Right lobe of liver (tissue), 6 donors: ENCODE measurements around the gene MARK4. TPM values are rescaled to one million over a fixed set of nuclear protein-coding genes. Genes with fewer than 3 reads are reported as not detected.
A peak's percentile ranks its signal among the peaks of the same experiment; 100 is the strongest.

Experiments
- ATAC-seq, 4 donors: fragments of 200-7000 bp; cut with Tn5 transposase; one replicate each; pipeline ENCODE4 v1.9.1; 2020; ENCODE audit warnings: mild to moderate bottlenecking in 4 of 4, moderate library complexity in 4 of 4
- DNase-seq, 3 donors: peaks; one replicate each; pipeline ENCODE4 v3.0.0-alpha.2; 2020
- H3K27ac ChIP-seq, 3 donors: fragments of 200-600 bp; one replicate each; pipeline ENCODE4 v1.8.0; 2022
- H3K27me3 ChIP-seq, 2 donors: fragments of 200-600 bp; one replicate each; pipeline ENCODE4 v1.8.0; 2022
- H3K36me3 ChIP-seq, 4 donors: fragments of 200-600 bp; sonication (generic) in 1 of 4; one replicate each; pipeline versions ENCODE4 v1.5.1 to v1.8.0; 2017 to 2022; ENCODE audit warnings: control low read depth in 1 of 4
- H3K4me1 ChIP-seq, 4 donors: fragments of 200-600 bp; sonication (generic) in 1 of 4; one replicate each; pipeline versions ENCODE4 v1.5.1 to v1.8.0; 2017 to 2022; ENCODE audit warnings: control low read depth in 1 of 4
- H3K4me3 ChIP-seq, 3 donors: fragments of 200-600 bp; one replicate each; pipeline ENCODE4 v1.8.0; 2022
- H3K9me3 ChIP-seq, 4 donors: fragments of 200-600 bp; sonication (generic) in 1 of 4; one replicate each; pipeline versions ENCODE4 v1.5.1 to v1.8.0; 2017 to 2022; ENCODE audit warnings: control low read depth in 1 of 4
- POLR2A ChIP-seq: fragments of 450-650 bp; IDR thresholded peaks from one replicate; pipeline ENCODE4 v1.6.1; 2017; ENCODE audit warnings: antibody characterized with exemption, mild to moderate bottlenecking
- WGBS: methylation state at CpG from one replicate; pipeline ENCODE4 v1.1.6; 2018; ENCODE audit warnings: low coverage, low lambda C conversion rate; ENCODE audit not compliant: insufficient coverage; ENCODE audit errors: missing lambda C conversion rate; 5-methylcytosine and 5-hydroxymethylcytosine counted together
- intact Hi-C, 2 donors: fragments of 100-400 bp; cut with DNase I; formaldehyde crosslinking; loops; one replicate each; pipeline versions ENCODE4 v1.11.2 to v1.14.1; 2022
- total RNA-seq, 6 experiments: library from RNA; depleted of rRNA in 2 of 6; stranded (reverse); fragments of >200 nt in 2 of 6; fragmentation: NEBNext Ultra II Directional in 3 of 6; extraction: Animal tissue kit (Norgen Biotek cat#: 25700) in 3 of 6; gene quantifications; one replicate each; pipeline versions ENCODE4 v1.1.0 to v1.2.4, GENCODE V29; 2016 to 2023
- TF ChIP-seq, protein P1 (sequence below), 4 donors: fragments of 200-600 bp in 3 of 4; fragments of 450-650 bp in 1 of 4; IDR thresholded peaks; one replicate each; pipeline versions ENCODE4 v1.5.1 to v1.8.0; 2016 to 2022; ENCODE audit warnings: antibody characterized with exemption in 4 of 4, mild to moderate bottlenecking in 2 of 4
- donor health status: DM: no; HTN: yes; CAD: no.
- donor health status: DM: no; HTN: no; CAD: no.
- donor health status: DM: no; HTN: no; CAD: no.
- donor health status: DM: no; HTN: yes; CAD: no.
- donor health status: DM: no; HTN: yes; CAD: no.

MARK4 gene
- total RNA-seq, 6 experiments from 2014 or later, result 14.2 to 23.5 (median 17.5) TPM

DNA sequence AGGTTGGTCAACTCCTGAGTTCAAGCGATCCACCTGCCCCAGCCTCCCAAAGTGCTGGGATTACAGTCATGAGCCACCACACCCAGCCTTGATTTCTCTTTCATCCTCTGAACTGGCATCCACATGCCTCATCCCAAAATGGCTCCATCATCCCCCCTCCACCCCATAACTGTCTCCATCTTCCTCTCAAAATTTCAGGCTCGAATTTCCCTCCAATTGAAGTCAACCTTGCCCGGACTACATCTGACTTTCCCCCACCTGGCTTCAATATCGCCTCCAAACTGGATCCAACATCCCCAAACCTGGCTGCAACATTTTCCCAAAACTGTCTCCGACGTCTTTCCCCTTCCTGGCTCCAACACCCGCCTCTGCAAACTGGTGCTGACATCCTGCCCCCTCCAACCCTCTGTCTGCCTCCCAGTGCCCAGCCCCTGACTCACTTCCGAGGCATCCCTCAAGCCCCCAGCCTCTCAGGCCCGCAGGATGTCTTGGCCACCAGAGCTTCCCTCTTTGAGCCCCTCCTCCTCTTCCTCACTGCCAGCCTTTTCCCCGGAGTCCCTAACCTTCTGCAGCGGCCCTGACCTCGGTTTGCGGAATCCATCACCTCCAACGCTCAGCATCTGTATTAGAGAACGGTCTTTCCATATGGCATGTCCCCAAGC is 6.8 kb upstream of the MARK4 start:
- Histone ChIP-seq H3K4me3 (peak overlapping the region; percentile 18 to 39 (median 28)), H3K27me3 (no peaks in the 10 kb centered on the region)
- ATAC-seq, result peak in 1 of 4 donors; percentile 5

DNA sequence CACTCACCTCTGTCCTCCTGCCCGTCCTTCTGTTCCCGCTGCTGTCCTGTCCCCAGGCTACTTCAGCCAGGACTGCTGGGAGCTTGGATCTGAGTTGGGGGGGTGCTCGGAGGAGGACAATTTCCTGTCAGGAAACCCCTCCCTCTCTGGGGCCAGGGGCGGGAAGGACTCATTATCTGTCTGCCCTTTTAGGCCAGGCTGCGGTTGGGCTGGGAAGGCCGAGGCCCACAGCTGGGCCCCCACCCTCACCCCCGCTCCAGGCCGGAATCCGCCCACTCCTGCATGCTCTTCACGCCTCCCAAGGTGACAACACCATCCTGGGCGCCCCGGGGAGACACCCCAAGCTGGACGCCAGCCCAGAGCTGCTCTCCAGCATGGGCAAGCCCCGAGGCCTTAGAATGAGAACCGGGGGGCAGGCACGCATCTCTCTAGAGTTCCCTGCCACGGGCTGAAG is 5.7 kb upstream of the MARK4 start, which contains the start of gene EXOC3L2:
Gene EXOC3L2, minus strand, starts transcription at position 74 of the 454 bp plus-strand sequence. CDS start 6,362 bp downstream, outside the sequence.
- no peaks in the 10 kb centered on the region for H3K27me3 ChIP-seq
- ATAC-seq (peak; percentile 53 to 74 (median 61)), DNase-seq (peak in 1 of 3 donors; percentile 50)
- 55% methylated on average over 8 of the region's 17 CpGs for WGBS
- H3K4me1 ChIP-seq, result no peaks in the 10 kb centered on the region
- H3K36me3 ChIP-seq, result no peaks in the 10 kb centered on the region
- intact Hi-C loops, result no loop called here
- no peak for TF ChIP-seq POLR2A
- TF ChIP-seq, protein P1, sequence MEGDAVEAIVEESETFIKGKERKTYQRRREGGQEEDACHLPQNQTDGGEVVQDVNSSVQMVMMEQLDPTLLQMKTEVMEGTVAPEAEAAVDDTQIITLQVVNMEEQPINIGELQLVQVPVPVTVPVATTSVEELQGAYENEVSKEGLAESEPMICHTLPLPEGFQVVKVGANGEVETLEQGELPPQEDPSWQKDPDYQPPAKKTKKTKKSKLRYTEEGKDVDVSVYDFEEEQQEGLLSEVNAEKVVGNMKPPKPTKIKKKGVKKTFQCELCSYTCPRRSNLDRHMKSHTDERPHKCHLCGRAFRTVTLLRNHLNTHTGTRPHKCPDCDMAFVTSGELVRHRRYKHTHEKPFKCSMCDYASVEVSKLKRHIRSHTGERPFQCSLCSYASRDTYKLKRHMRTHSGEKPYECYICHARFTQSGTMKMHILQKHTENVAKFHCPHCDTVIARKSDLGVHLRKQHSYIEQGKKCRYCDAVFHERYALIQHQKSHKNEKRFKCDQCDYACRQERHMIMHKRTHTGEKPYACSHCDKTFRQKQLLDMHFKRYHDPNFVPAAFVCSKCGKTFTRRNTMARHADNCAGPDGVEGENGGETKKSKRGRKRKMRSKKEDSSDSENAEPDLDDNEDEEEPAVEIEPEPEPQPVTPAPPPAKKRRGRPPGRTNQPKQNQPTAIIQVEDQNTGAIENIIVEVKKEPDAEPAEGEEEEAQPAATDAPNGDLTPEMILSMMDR (IDR thresholded peaks at IDR 0.05), result no peak
- H3K4me3 ChIP-seq, result peak within 1 kb of the TSS; percentile 18 to 39 (median 28)
- no peaks in the 10 kb centered on the region for H3K9me3 ChIP-seq
- peak within 1 kb of the TSS in 1 of 3 donors; percentile 38 for H3K27ac ChIP-seq

More for the DNA sequence above, 6.8 kb upstream of the MARK4 start:
- Histone ChIP-seq H3K9me3 (no peaks in the 10 kb centered on the region), H3K27ac (no peak overlapping the region), H3K36me3 (no peaks in the 10 kb centered on the region), H3K4me1 (no peaks in the 10 kb centered on the region)
- TF ChIP-seq, protein P1 (IDR thresholded peaks at IDR 0.05), result no peak
- no peak for TF ChIP-seq POLR2A
- 58% methylated on average over 14 of the region's 15 CpGs for WGBS
- intact Hi-C loops, result no loop called here
- no peak for DNase-seq

DNA sequence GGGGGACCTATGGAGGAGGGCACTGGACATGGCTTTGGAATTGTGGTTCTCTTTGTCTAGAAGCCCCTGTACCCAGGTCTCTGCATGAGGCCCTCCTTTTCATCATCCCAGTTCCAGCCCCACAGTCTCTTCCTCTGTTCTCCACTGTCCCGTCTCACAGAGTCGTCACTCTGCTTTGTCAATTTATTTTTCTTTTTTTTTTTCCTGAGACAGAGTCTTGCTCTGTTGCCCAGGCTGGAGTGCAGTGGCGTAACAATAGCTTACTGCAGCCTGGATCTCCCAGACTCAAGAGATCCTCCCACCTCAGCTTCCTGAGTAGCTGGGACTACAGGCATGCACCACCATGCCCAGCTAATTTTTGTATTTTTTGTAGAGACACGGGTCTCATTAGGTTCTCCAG is 5.2 kb upstream of the MARK4 start:
- peak in 3 of 4 donors; percentile 3 to 22 (median 13) for ATAC-seq
- WGBS, result 41% methylated on average over 4 of the region's 4 CpGs
- H3K4me3 ChIP-seq, result no peak overlapping the region

DNA sequence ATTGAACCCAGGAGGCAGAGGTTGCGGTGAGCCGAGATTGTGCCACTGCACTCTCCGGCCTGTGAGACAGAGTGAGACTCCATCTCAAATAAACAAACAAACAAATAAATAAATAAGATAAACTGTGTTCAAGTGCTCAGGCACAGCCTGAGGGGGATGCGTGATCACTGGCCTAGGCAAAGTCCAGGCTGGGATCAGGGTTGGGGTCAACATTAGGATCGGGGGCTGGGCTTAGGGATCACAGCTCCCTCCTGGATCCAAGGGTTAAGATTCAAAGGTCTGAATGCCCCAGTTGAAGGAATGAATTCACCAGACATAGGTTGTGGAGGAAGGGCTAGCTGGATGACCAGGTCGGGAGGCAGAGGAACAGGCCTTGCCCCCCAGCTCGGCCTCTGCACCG is 3.9 kb upstream of the MARK4 start:
- no peaks in the 10 kb centered on the region for H3K9me3 ChIP-seq
- intact Hi-C loops, result no loop called here
- H3K4me3 ChIP-seq, result no peak overlapping the region
- H3K4me1 ChIP-seq, result no peaks in the 10 kb centered on the region
- no peak overlapping the region for H3K27ac ChIP-seq
- no peak for TF ChIP-seq POLR2A
- TF ChIP-seq, protein P1 (IDR thresholded peaks at IDR 0.05), result no peak
- H3K27me3 ChIP-seq, result no peaks in the 10 kb centered on the region
- DNase-seq (no peak), ATAC-seq (no peak)
- WGBS, result 77% methylated on average over 8 of the region's 8 CpGs
- no peaks in the 10 kb centered on the region for H3K36me3 ChIP-seq

More for the DNA sequence above, 5.2 kb upstream of the MARK4 start:
- Histone ChIP-seq H3K27ac (peak overlapping the region in 1 of 3 donors; percentile 38), H3K36me3 (no peaks in the 10 kb centered on the region), H3K4me1 (no peaks in the 10 kb centered on the region), H3K9me3 (no peaks in the 10 kb centered on the region), H3K27me3 (no peaks in the 10 kb centered on the region)
- intact Hi-C loops, result no loop called here
- TF ChIP-seq, protein P1 (IDR thresholded peaks at IDR 0.05), result no peak
- no peak for TF ChIP-seq POLR2A
- DNase-seq, result no peak
